HepG2 (cell line): ENCODE results near the gene STMN1. TPM values are rescaled to one million over a fixed set of nuclear protein-coding genes. Genes with fewer than 3 reads are reported as not detected.

Source experiments
- ARHGAP35 ChIP-seq: sonication (generic); formaldehyde crosslinking; IDR thresholded peaks from 2 replicates; pipeline ENCODE4 v1.9.0; 2022; ENCODE audit warnings: mild to moderate bottlenecking, inconsistent platforms, moderate library complexity, missing genetic modification reagents, borderline replicate concordance
- ARID4A ChIP-seq: sonication (generic); formaldehyde crosslinking; IDR thresholded peaks from 2 replicates; pipeline ENCODE4 v1.5.0; 2020; ENCODE audit warnings: mild to moderate bottlenecking, missing genetic modification reagents, borderline replicate concordance
- CHCHD3 ChIP-seq: sonication (generic); formaldehyde crosslinking; IDR thresholded peaks from 2 replicates; pipeline ENCODE4 v1.8.0; 2022; ENCODE audit warnings: mild to moderate bottlenecking, missing genetic modification reagents, moderate library complexity
- GTF2F1 ChIP-seq: fragments of 150-350 bp; IDR thresholded peaks from 2 replicates; pipeline ENCODE4 v1.6.1; 2014; ENCODE audit warnings: low read length
- HDAC6 ChIP-seq: fragments of 200-600 bp; sonication (generic); IDR thresholded peaks from 2 replicates; pipeline ENCODE4 v1.7.0; 2017; ENCODE audit warnings: mild to moderate bottlenecking, antibody characterized with exemption, low read length, low read depth
- HMG20B ChIP-seq: conservative IDR thresholded peaks from 2 replicates; pipeline ENCODE4 v1.6.1; 2016; ENCODE audit warnings: missing genetic modification reagents, missing compliant biosample characterization
- JUNB ChIP-seq: sonication (generic); formaldehyde crosslinking; IDR thresholded peaks from 2 replicates; pipeline ENCODE4 v1.8.0; 2022; ENCODE audit warnings: missing genetic modification reagents, mild to moderate bottlenecking, borderline replicate concordance
- KLF13 ChIP-seq: sonication (generic); formaldehyde crosslinking; IDR thresholded peaks from 2 replicates; pipeline ENCODE4 v1.4.0; 2020; ENCODE audit warnings: mild to moderate bottlenecking, missing genetic modification reagents
- MED13 ChIP-seq: sonication (generic); formaldehyde crosslinking; IDR thresholded peaks from 2 replicates; pipeline ENCODE4 v1.5.0; 2020; ENCODE audit warnings: missing genetic modification reagents
- MIXL1 ChIP-seq: IDR thresholded peaks from 2 replicates; pipeline ENCODE4 v1.6.1; 2016
- NCOA5 ChIP-seq: sonication (generic); formaldehyde crosslinking; IDR thresholded peaks from 2 replicates; pipeline ENCODE4 v1.4.0; 2020; ENCODE audit warnings: missing genetic modification reagents
- NFKB2 ChIP-seq: sonication (generic); formaldehyde crosslinking; IDR thresholded peaks from 2 replicates; pipeline ENCODE4 v1.4.0; 2020; ENCODE audit warnings: missing genetic modification reagents, borderline replicate concordance
- PBX2 ChIP-seq: IDR thresholded peaks from 2 replicates; pipeline ENCODE4 v1.6.1; 2016; ENCODE audit warnings: control low read depth
- PHF20 ChIP-seq: sonication (generic); formaldehyde crosslinking; IDR thresholded peaks from 2 replicates; pipeline ENCODE4 v1.5.0; 2020; ENCODE audit warnings: mild to moderate bottlenecking, missing genetic modification reagents
- SNAI1 ChIP-seq: sonication (generic); formaldehyde crosslinking; IDR thresholded peaks from 2 replicates; pipeline ENCODE4 v1.5.0; 2020; ENCODE audit warnings: mild to moderate bottlenecking, missing genetic modification reagents, borderline replicate concordance
- SP140L ChIP-seq: sonication (generic); formaldehyde crosslinking; IDR thresholded peaks from 2 replicates; pipeline ENCODE4 v1.4.0; 2020; ENCODE audit warnings: missing genetic modification reagents, borderline replicate concordance
- TAF1 ChIP-seq: sonication (generic); formaldehyde crosslinking; IDR thresholded peaks from 2 replicates; pipeline ENCODE4 v1.4.0; 2020; ENCODE audit warnings: missing genetic modification reagents
- TP53 ChIP-seq: sonication (generic); formaldehyde crosslinking; conservative IDR thresholded peaks from 2 replicates; pipeline ENCODE4 v1.4.0; 2020; ENCODE audit warnings: missing genetic modification reagents
- ZNF335 ChIP-seq: sonication (generic); formaldehyde crosslinking; IDR thresholded peaks from 2 replicates; pipeline ENCODE4 v1.4.0; 2020; ENCODE audit warnings: missing genetic modification reagents
- ZNF33A ChIP-seq: sonication (generic); formaldehyde crosslinking; IDR thresholded peaks from 2 replicates; pipeline ENCODE4 v1.5.1; 2020; ENCODE audit warnings: missing genetic modification reagents, mild to moderate bottlenecking, moderate library complexity, borderline replicate concordance
- ZNF33B ChIP-seq: sonication (generic); formaldehyde crosslinking; IDR thresholded peaks from 2 replicates; pipeline ENCODE4 v1.5.1; 2020; ENCODE audit warnings: mild to moderate bottlenecking, missing genetic modification reagents
- ZNF747 ChIP-seq: sonication (generic); formaldehyde crosslinking; IDR thresholded peaks from 2 replicates; pipeline ENCODE4 v1.8.1; 2023; ENCODE audit warnings: missing genetic modification reagents, mild to moderate bottlenecking, borderline replicate concordance
- ZNF777 ChIP-seq: sonication (generic); formaldehyde crosslinking; IDR thresholded peaks from 2 replicates; pipeline ENCODE4 v1.4.0; 2020; ENCODE audit warnings: missing genetic modification reagents
- polyA plus RNA-seq, 8 experiments: library from polyadenylated mRNA; depleted of rRNA in 3 of 8; stranded (reverse) in 7 of 8; unstranded in 1 of 8; fragments of >200 nt; fragmentation: Illumina TruSeq in 4 of 8; extraction: Trizol in 4 of 8; gene quantifications; 2 replicates each; pipeline versions ENCODE4 v1.2.1 to v1.2.3, GENCODE V29; 2011 to 2016; ENCODE audit warnings: low read depth in 4 of 8, missing spikeins in 1 of 8, mixed read lengths in 1 of 8; ENCODE audit not compliant: insufficient read depth in 1 of 8
- total RNA-seq, 5 experiments: library from RNA; depleted of rRNA; stranded (reverse); fragments of >200 nt; fragmentation: Illumina TruSeq; extraction: Trizol; gene quantifications; 2 replicates each; pipeline ENCODE4 v1.2.3, GENCODE V29; 2016; ENCODE audit warnings: low read depth in 1 of 5
- TF ChIP-seq, protein P1 (sequence below): fragments of 450-650 bp; IDR thresholded peaks from 2 replicates; pipeline ENCODE4 v1.6.1; 2016

Gene STMN1
- total and polyA plus RNA-seq, 2 of the 13 experiments (the other 11 are each of a cell fraction or from before 2014, with no cell fraction given), result 45.9 to 409 TPM

GRCh38 chr1:25858906-25859789 is 47.1 kb downstream of the STMN1 start, which contains the start of gene AUNIP (continued):
- TF ChIP-seq, protein P1, sequence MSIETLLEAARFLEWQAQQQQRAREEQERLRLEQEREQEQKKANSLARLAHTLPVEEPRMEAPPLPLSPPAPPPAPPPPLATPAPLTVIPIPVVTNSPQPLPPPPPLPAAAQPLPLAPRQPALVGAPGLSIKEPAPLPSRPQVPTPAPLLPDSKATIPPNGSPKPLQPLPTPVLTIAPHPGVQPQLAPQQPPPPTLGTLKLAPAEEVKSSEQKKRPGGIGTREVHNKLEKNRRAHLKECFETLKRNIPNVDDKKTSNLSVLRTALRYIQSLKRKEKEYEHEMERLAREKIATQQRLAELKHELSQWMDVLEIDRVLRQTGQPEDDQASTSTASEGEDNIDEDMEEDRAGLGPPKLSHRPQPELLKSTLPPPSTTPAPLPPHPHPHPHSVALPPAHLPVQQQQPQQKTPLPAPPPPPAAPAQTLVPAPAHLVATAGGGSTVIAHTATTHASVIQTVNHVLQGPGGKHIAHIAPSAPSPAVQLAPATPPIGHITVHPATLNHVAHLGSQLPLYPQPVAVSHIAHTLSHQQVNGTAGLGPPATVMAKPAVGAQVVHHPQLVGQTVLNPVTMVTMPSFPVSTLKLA, result no peak; the same call in 1 of the 2 replicates
- no peak for TF ChIP-seq HDAC6
- peak; percentile 22; the same call in 1 of the 2 replicates for TF ChIP-seq MED13 (CRISPR knock-in tag)
- TF ChIP-seq ZNF33A, result no peak; the same call in 1 of the 2 replicates
- TF ChIP-seq ARHGAP35 (CRISPR knock-in tag), result peak; percentile 58; the same call in 1 of the 2 replicates
- no peak for TF ChIP-seq PBX2
- TF ChIP-seq TAF1 (CRISPR knock-in tag), result peak; percentile 77
- TF ChIP-seq ZNF335 (CRISPR knock-in tag), result no peak
- peak; percentile 31; the same call in 1 of the 2 replicates for TF ChIP-seq TP53
- peak; percentile 95 for TF ChIP-seq CHCHD3 (CRISPR knock-in tag)
- peak; percentile 76; the same call in 1 of the 2 replicates for TF ChIP-seq NFKB2 (CRISPR knock-in tag)
- peak; percentile 37; the same call in 1 of the 2 replicates for TF ChIP-seq ZNF777 (CRISPR knock-in tag)
- TF ChIP-seq MIXL1 (CRISPR knock-in tag), result peak; percentile 14; the same call in 1 of the 2 replicates
- TF ChIP-seq NCOA5 (CRISPR knock-in tag), result no peak
- TF ChIP-seq KLF13 (CRISPR knock-in tag), result no peak
- no peak for TF ChIP-seq GTF2F1
- peak; percentile 56 for TF ChIP-seq PHF20 (CRISPR knock-in tag)
- TF ChIP-seq ZNF33B (CRISPR knock-in tag), result no peak; the same call in 1 of the 2 replicates
- peak; percentile 100 for TF ChIP-seq ARID4A (CRISPR knock-in tag)
- TF ChIP-seq SP140L (CRISPR knock-in tag), result no peak
- TF ChIP-seq ZNF747 (CRISPR knock-in tag), result no peak
- TF ChIP-seq SNAI1 (CRISPR knock-in tag), result peak; percentile 90; the same call in 1 of the 2 replicates
- TF ChIP-seq JUNB (CRISPR knock-in tag), result peak; percentile 74; the same call in 1 of the 2 replicates
- no peak for TF ChIP-seq HMG20B (CRISPR knock-in tag)
